A375 (cell line): ENCODE data around the gene SRRM5. TPM values are rescaled to one million over a fixed set of nuclear protein-coding genes. Genes with fewer than 3 reads are reported as not detected.

Experiments
- small RNA-seq: library from RNA; depleted of rRNA; stranded (forward); fragments of <200 nt; gene quantifications from one replicate; pipeline ENCODE3, GENCODE V24; 2014
- total RNA-seq: library from RNA; depleted of rRNA; stranded (reverse); fragments of >200 nt; shearing (Covaris generic); gene quantifications from 2 replicates; pipeline ENCODE4 v1.2.3, GENCODE V29; 2014; rRNA removed

The SRRM5 gene, protein sequence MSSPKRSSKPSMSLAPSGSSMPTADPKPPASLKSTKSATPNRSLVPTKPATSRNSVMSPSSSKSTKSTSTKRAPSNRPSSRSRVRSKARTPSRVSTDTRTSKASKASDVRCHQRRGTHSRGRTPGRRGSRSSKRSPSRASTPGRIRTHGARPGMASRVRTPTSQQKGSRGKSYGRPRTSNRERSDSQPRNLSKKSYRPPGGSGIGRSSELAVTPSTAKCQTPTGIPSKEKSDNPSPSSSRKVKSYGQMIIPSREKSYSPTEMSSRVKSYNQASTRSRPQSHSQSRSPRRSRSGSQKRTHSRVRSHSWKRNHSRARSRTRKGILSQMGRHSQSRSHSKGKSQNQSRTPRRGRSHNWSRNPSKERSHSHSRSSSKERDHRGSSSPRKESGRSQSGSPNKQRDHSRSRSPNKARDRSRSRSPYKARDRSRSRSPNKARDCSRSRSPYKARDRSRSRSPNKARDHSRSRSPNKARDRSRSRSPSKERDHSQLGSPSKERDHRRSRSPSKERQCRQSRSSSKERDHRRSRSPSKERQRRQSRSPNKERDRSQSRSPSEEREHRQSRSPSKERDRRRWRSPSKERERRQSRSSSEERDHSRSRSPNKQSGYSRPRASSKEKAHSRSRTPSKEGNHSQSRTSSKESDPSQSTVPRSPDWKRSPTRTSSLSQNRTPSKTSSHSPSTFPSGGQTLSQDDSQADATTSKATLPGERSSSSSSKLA
- 0.29 and 0.30 TPM in 2 replicates for total RNA-seq

DNA sequence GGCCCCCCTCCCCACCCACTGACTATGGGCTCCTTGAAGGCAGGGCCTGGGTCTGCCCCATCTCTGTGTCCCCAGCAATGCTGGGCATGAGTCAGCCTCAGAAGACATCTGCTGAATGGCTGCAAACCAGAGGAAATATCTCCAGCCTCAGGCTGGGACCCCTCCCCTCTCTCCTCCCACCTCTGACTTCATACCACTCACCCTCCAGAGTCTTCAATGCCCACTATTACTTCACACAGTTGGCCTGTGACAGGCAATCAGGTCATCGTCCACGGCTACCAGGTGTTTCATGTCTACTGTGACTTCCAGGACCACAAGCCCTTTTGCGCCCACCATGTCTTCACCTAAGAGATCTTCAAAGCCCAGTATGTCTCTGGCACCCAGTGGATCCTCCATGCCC is at the start of gene SRRM5:
Gene SRRM5 (plus strand): TSS at position 301 of the 400 bp plus-strand sequence. CDS start 34 bp downstream, at position 335.

DNA sequence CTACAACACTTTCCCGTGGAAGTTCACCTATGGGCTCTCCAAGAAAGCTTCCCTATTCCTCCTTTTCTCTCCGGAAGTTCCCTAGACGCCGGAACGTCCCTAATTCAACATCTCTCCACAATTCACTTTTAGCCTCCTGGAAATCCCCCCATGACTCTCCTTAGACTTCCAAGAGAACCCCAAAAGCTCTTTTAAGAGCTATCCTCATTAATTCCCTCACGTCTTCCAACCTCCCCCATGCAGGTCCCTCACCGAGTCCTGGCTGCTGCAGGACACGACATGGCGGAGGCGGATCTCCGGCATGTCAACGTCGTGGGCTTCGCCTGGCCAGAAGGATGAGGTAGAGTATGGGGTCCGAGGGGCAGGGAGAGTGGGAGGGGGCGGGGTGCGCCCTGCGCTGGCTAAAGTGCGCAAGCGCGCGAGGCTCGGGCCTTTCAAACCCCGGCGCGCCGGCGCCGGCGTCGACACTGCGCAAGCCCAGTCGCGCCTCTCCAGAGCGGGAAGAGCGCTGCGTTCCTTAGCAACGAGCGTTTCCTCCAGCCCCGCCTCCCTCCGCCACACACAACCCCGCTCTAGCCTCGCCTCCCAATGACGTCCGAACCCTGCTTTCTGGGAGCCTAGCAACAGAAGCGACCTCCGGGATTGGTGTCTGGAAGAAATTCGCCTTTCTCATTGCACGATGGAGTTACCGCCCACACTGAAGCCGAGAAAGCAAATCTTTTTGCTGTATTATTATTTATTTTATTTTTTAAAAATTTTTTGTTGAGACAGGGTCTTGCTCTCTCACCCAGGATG is 36.5 kb upstream of the SRRM5 start, which contains the start of the genes PINLYP and XRCC1:
Gene PINLYP (plus strand): TSS at position 646 of the 795 bp plus-strand sequence. CDS start 1,391 bp downstream, outside the sequence.
Gene XRCC1 (minus strand): TSS at position 372 of the 795 bp plus-strand sequence. CDS start 69 bp downstream, at position 303.

DNA sequence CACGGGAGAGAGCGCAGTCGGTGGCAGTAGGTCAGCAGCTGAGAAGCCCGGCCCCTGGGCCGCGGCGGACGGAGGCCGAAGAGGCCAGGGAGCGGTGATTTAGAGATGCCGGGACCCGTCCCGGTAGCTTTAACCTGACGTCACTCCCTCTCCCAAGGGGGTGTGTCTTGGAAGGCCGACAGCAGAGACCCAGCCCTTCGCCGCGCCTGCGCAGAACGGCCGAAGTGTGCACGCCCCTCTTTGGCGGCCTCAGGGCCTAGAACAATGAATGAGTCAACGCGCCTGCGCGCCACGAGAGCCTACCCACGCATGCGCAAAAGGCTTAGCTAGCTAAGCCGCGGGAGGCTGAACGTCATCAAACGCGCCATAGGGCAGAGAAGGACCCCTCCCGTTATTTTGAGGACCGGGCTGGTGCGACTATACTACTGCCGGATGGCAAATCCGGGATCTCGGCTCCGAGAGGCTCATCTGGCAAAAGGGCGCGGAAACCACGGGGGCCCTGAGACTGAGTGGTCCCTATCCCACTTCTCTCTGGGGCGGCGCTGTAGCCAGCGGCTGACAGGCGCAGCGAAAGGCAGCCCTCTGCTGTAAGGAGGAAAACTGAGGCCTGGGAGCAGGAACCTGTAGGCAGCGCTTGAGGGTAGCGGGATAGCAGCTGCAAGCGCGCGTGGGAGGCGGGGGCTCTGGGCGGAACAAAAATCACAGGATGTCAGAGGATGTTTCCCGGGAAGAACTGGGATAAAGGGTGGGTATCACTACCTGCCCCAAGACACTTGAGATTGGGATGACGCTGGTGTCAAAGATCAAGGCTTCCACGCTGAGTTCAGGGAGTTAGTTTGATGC is 15.7 kb upstream of the SRRM5 start, which contains the start of the genes IRGQ and ZNF576:
Gene IRGQ (minus strand): TSS at position 136 of the 843 bp plus-strand sequence. CDS start 796 bp downstream, outside the sequence.
Gene ZNF576 (plus strand): TSS at position 597 of the 843 bp plus-strand sequence. CDS start 514 bp downstream, outside the sequence.

DNA sequence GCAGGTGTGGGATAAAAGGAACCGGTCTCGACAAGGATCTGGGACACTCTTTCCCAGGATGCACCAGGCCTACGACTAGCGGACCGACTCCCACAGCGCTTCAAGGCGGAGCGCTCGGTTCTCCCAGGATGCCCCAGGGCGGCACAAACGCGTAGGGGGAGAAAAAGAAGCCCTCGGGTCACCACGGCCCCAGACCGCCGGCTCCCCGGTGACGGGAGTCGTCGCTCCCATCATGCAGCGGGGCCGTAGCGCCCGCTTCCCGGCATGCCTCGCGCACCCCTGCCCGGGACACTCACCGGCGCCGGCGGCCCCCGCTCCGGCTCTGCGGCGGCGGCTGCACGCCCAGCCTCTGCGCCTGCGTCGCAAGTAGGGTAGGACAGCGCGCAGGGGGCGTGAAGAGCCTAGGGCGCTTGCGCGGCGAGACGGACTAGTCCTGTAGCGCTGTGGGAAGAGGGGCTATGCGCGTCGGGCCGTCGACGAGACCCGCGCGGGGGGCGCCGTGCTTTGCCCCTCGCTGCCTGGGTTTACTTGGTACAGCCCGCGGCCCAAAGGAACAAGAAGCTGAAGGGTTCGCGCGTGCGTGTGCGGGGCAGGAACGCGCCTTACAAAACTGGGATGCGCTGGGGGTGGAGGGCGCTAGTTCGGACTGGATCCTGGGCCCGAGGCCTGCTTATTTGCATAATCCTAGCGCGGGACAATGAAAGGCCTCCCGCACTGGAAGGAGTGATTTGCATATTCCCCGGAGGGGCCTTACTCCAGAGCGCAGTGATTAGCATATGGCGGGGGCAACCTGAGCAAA is 7.6 kb downstream of the SRRM5 start, which contains the start of gene ZNF428:
Gene ZNF428 (minus strand): TSS at position 368 of the 799 bp plus-strand sequence. CDS start 5,325 bp downstream, outside the sequence.

DNA sequence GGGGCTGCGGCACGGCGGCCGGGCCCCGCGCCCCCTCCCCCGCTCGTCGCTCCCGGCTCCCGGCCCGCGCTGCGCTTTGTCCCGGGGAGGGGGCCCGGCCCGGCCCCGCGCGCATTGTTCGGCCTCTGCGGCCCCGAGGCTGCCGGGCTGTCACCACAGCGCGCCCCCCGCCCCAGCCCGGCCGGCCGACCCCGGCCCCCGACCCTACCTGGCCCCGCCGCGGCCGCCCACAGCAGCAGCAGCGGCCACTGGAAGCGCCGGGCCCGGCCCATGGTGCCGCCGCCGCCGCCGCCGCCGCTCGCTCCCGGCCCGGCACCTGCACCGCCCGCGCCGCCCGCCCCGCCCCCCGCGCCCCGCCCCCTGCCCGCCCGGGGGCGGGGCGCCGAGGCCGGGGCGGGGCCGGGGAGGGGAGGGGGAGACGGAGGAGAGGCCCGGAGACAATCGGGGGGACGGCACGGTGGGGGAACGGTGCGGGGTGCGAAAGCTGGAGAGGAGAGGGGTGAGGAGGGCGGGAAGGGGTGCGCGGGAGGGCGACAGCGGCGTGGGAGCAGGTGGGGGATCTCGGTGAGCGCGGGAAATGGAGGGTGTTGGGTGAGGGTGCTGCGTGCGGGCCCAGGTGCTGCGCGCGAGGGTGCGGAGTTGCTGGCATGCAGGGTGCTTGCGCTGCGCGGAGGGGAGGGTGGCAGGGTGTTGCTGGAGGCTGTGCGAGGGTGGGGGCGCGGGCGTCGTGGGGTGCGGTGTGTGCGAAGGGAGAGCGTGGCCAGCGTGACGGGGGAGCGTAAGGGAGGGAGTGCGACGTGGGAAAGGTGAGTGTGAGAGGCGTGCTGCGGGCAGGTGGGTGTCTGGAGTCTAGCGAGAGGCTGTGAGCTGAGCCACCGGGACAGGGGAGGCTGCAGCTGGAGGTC is 27.9 kb downstream of the SRRM5 start, which contains the start of gene CADM4:
Gene CADM4 (minus strand): TSS at position 332 of the 905 bp plus-strand sequence. CDS start 60 bp downstream, at position 272.

Small RNA genes within 50 kb of the gene (small RNA-seq; reads per million reads assigned to genes)
- gene RN7SL368P, result not detected

Other genes starting within 250 kb of the SRRM5 start
- gene TEX101, start 197.2 kb upstream of the SRRM5 start, total RNA-seq, result not detected in 2 replicates
- gene LYPD3, start 146.5 kb upstream of the SRRM5 start, total RNA-seq, result 0.85 and 0.94 TPM in 2 replicates
- gene PHLDB3, start 107.3 kb upstream of the SRRM5 start, total RNA-seq, result 29.5 and 31.4 TPM in 2 replicates
- gene ETHE1, start 84.9 kb upstream of the SRRM5 start, total RNA-seq, result 99.7 and 124 TPM in 2 replicates
- gene ZNF575, start 78.9 kb upstream of the SRRM5 start, total RNA-seq, result 0.11 TPM in 1 of 2 replicates, not detected in the other
- 47.6 and 63.8 TPM in 2 replicates for gene XRCC1, start 36.6 kb upstream of the SRRM5 start, total RNA-seq
- gene PINLYP, start 36.3 kb upstream of the SRRM5 start, total RNA-seq, result 0.61 TPM in 1 of 2 replicates, not detected in the other
- 9.4 and 10.5 TPM in 2 replicates for gene IRGQ, start 16.0 kb upstream of the SRRM5 start, total RNA-seq
- gene ZNF576, start 15.5 kb upstream of the SRRM5 start, total RNA-seq, result 10.3 and 12.9 TPM in 2 replicates
- gene ZNF428, start 7.5 kb downstream of the SRRM5 start, total RNA-seq, result 57.5 and 59.0 TPM in 2 replicates
- 99.5 and 105 TPM in 2 replicates for gene CADM4, start 27.8 kb downstream of the SRRM5 start, total RNA-seq
- gene PLAUR, start 58.1 kb downstream of the SRRM5 start, total RNA-seq, result 139 and 147 TPM in 2 replicates
- gene IRGC, start 104.0 kb downstream of the SRRM5 start, total RNA-seq, result not detected in 2 replicates
- gene SMG9, start 142.9 kb downstream of the SRRM5 start, total RNA-seq, result 38.7 and 44.1 TPM in 2 replicates
- gene KCNN4, start 168.9 kb downstream of the SRRM5 start, total RNA-seq, result 150 and 157 TPM in 2 replicates
- gene LYPD5, start 190.4 kb downstream of the SRRM5 start, total RNA-seq, result 1.0 and 4.5 TPM in 2 replicates
- gene ZNF283, start 215.2 kb downstream of the SRRM5 start, total RNA-seq, result 10.3 and 11.0 TPM in 2 replicates